Left lobe of liver (tissue), 2 donors: ENCODE data around the gene MAGEA12. TPM values are rescaled to one million over a fixed set of nuclear protein-coding genes. Genes with fewer than 3 reads are reported as not detected.
A peak's percentile ranks its signal among the peaks of the same experiment; 100 is the strongest.
"Not testable (repeated sequence)": the region's sequence is repeated elsewhere in the genome, so short reads cannot be mapped to it uniquely, and the experiment has no call there.

Experiments used
- ATAC-seq: fragments of 200-7000 bp; cut with Tn5 transposase; one replicate; pipeline ENCODE4 v1.9.1; 2020; ENCODE audit warnings: mild to moderate bottlenecking, moderate library complexity
- DNase-seq: peaks from one replicate; pipeline ENCODE4 v3.0.0-alpha.2; 2020; ENCODE audit warnings: low spot score
- total RNA-seq: library from RNA; stranded (reverse); gene quantifications from one replicate; pipeline ENCODE4 v1.2.1, GENCODE V29; 2021
- donor health status: DM: no; HTN: no; CAD: no; lungs with moderate emphysema.
- donor health status: DM: no; HTN: yes; CAD: no.

The MAGEA12 gene
- total RNA-seq, 1 donor from 2014 or later, result not detected

- ATAC-seq, result peak; percentile 99
- not testable (repeated sequence) for DNase-seq
Measured at GRCh38 chrX:152761582-152761981, 28.0 kb downstream of the MAGEA12 start.

DNA sequence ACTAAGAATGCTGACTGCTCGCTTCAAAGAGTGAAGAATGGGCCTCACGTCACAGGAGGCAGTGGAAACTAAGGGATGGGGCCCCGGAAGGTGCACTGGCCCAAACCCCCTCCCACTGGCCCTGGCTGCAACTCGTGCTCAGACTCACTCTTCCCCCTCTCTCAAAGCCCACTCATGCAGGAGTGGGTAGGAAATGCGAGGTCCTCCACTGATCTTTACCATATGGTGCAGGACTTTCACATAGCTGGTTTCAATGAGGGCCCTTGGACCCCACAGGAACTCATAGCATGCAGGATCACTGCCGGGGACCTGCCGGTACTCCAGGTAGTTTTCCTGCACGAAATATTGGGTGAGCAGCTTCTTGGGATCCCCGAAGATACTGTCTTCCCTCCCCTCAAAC is 33.0 kb downstream of the MAGEA12 start:
- not testable (repeated sequence) for DNase-seq, ATAC-seq

- ATAC-seq, DNase-seq: not testable (repeated sequence)
Measured at GRCh38 chrX:152769549-152770289, 36.2 kb downstream of the MAGEA12 start, which contains the start of gene MAGEA6. TSS of gene MAGEA6 (minus strand) at chrX:152769689. CDS start at chrX:152767650, 2,039 bp downstream.

GRCh38 chrX:152787062-152787461 is 53.5 kb downstream of the MAGEA12 start:
- DNase-seq, result not testable (repeated sequence)
- ATAC-seq, result peak; percentile 85

Other genes with a start within 250 kb of the MAGEA12 start
- gene GABRQ, start 95.9 kb upstream of the MAGEA12 start, total RNA-seq, result not detected
- not detected for gene MAGEA3, start 35.0 kb upstream of the MAGEA12 start, total RNA-seq
- not detected for gene CSAG2, start 24.5 kb upstream of the MAGEA12 start, total RNA-seq
- not detected for gene MAGEA2B, start 19.1 kb upstream of the MAGEA12 start, total RNA-seq
- gene CSAG1, start within 50 bp of the MAGEA12 start, total RNA-seq, result not detected
- not detected for gene MAGEA2, start 20.1 kb downstream of the MAGEA12 start, total RNA-seq
- gene CSAG3, start 25.5 kb downstream of the MAGEA12 start, total RNA-seq, result not detected
- 0.25 TPM for gene MAGEA6, start 35.9 kb downstream of the MAGEA12 start, total RNA-seq
- gene CETN2, start 97.0 kb downstream of the MAGEA12 start, total RNA-seq, result 12.2 TPM
- 22.0 TPM for gene NSDHL, start 97.3 kb downstream of the MAGEA12 start, total RNA-seq
- 0.96 TPM for gene ZNF185, start 164.3 kb downstream of the MAGEA12 start, total RNA-seq